ENCODE data around the gene NTN3. TPM values are rescaled to one million over a fixed set of nuclear protein-coding genes. Genes with fewer than 3 reads are reported as not detected.

NTN3 gene
- total RNA-seq, 2 donors from 2014 or later = 1.4 TPM; not detected in 1

DNA sequence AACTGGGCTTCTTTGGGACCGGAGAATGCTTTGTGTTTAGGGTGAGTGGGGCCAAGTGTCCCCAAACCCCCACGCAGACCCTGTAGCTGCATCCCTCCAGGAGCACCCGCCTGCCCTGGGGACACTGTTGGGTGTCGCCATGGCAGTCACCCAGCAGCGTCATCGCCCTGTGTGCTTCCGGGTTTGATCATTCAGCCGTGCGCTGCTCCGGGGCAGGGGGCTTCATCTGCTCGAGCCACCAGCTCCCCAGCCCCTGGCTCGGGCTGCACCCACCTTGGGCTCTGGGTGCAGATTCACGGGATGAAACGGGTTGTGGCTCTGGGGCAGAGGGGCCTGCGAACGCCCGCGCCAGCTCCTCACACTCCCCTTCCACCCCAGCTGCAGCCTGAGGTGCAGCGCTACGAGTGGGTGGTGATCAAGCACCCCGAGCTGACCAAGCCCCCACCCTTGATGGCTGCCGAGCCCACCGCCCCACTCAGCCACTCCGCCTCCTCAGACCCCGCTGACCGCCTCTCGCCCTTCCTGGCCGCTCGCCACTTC lies 28.9 kb downstream of the NTN3 start:
- H3K36me3 ChIP-seq = no peaks in the 10 kb centered on the region
- H3K27ac ChIP-seq = peak overlapping the region in 1 of 2 donors; percentile 68
- peaks cover 13% of the 10 kb centered on the region for H3K4me1 ChIP-seq (replicated peaks)
- no peaks in the 10 kb centered on the region for H3K27me3 ChIP-seq (replicated peaks; ENCODE audit: insufficient read depth)
- TF ChIP-seq, protein P1, sequence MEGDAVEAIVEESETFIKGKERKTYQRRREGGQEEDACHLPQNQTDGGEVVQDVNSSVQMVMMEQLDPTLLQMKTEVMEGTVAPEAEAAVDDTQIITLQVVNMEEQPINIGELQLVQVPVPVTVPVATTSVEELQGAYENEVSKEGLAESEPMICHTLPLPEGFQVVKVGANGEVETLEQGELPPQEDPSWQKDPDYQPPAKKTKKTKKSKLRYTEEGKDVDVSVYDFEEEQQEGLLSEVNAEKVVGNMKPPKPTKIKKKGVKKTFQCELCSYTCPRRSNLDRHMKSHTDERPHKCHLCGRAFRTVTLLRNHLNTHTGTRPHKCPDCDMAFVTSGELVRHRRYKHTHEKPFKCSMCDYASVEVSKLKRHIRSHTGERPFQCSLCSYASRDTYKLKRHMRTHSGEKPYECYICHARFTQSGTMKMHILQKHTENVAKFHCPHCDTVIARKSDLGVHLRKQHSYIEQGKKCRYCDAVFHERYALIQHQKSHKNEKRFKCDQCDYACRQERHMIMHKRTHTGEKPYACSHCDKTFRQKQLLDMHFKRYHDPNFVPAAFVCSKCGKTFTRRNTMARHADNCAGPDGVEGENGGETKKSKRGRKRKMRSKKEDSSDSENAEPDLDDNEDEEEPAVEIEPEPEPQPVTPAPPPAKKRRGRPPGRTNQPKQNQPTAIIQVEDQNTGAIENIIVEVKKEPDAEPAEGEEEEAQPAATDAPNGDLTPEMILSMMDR (IDR thresholded peaks at IDR 0.05) = no peak
- no peak for TF ChIP-seq POLR2AphosphoS5 (IDR thresholded peaks at IDR 0.05)
- TF ChIP-seq POLR2A (IDR thresholded peaks at IDR 0.05) = no peak
- WGBS = 78% methylated on average over 24 of the region's 29 CpGs
- intact Hi-C loops (cut with DNase I) = loop anchor here (2.0 to 5.0 kb wide), 3 partner anchors 73 to 233 kb away; partner anchors contain the start of genes ABCA3, CCNF and RNPS1
- no peak overlapping the region for H3K4me3 ChIP-seq
- no peaks in the 10 kb centered on the region for H3K9me3 ChIP-seq
- DNase-seq (ENCODE audit: low spot score) = no peak

DNA sequence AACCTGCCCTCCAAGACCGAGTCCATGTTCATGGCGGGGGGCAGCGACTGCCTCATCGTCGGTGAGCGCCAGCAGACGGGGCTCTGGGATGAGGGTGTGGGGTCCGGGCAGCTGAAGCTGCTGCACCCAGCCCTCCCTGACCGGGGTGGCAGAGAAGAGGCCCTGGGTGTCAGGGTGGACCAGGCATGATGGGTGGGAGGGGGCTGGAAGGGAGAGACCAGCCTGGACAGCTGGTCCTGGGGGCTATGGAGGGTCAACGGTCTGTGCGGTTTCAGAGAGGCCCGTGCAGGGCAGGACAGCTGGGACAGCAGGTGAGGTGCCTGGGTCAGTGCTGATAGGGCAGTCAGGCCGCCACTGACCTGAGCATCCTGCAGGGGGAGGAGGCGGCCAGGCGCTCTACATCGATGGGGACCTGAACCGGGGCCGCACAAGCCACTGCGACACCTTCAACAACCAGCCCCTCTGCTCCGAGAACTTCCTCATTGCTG lies 29.4 kb downstream of the NTN3 start:
- peaks cover 13% of the 10 kb centered on the region for H3K4me1 ChIP-seq (replicated peaks)
- TF ChIP-seq POLR2AphosphoS5 (IDR thresholded peaks at IDR 0.05) (no peak), POLR2A (IDR thresholded peaks at IDR 0.05) (no peak)
- TF ChIP-seq, protein P1 (IDR thresholded peaks at IDR 0.05) = no peak
- H3K4me3 ChIP-seq = no peak overlapping the region
- H3K27ac ChIP-seq = no peak overlapping the region
- H3K27me3 ChIP-seq (replicated peaks; ENCODE audit: insufficient read depth) = no peaks in the 10 kb centered on the region
- H3K9me3 ChIP-seq = no peaks in the 10 kb centered on the region
- H3K36me3 ChIP-seq = no peaks in the 10 kb centered on the region
- intact Hi-C loops (cut with DNase I) = loop anchor here (2.0 to 5.0 kb wide), 2 partner anchors 160 to 233 kb away; partner anchors contain the start of genes ABCA3 and RNPS1
- no peak for DNase-seq (ENCODE audit: low spot score)
- 80% methylated on average over 19 of the region's 20 CpGs for WGBS

DNA sequence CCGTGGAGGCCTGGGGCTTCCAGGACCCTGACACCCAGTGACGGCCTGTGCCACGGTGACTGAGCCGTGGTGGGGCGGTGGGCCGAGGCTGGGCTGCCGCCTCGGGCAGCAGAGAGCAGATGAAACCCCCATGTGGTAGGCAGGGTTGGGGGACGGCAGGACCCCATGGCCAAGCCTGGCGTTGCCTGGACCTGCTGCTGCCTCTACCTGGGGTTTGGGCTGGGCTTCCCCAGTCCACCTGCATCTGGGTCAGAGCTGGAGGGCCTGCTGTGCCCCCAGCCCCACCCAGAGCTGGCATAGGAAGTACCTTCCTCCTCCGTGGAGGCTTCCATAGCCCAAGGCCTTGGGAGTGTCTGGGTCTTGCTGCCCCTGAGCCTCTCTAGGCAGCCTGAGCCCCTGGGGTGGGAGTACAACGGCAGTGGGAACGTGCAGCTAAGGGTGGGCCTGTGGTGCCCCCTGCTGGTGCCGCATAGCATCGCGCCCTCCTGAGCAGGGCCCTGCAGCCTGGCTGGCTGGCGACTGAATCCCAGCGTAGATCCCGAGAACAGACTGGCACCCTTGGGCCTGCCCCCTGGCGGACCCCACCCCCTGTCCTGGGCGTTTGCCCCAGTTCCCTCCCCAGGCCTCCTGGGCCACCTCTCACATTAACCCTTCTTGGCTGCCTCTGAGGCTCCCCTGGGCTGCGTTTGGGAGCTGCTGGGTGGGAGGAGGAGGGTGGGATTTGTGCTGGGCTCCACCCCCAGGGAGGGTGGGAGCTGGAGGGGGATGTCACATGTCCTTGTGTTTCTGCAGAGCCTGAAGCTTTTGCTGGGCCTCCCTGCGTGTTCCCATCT lies 30.0 kb downstream of the NTN3 start:
- no peaks in the 10 kb centered on the region for H3K36me3 ChIP-seq
- WGBS = 33% methylated on average over 23 of the region's 23 CpGs
- H3K4me1 ChIP-seq (replicated peaks) = peaks cover 13% of the 10 kb centered on the region
- H3K27me3 ChIP-seq (replicated peaks; ENCODE audit: insufficient read depth) = no peaks in the 10 kb centered on the region
- no peak overlapping the region for H3K4me3 ChIP-seq
- intact Hi-C loops (cut with DNase I) = loop anchor here (2.0 to 5.0 kb wide), 2 partner anchors 160 to 234 kb away; partner anchors contain the start of genes ABCA3 and RNPS1
- peak; percentile 75 for DNase-seq (ENCODE audit: low spot score)
- H3K9me3 ChIP-seq = no peaks in the 10 kb centered on the region
- TF ChIP-seq POLR2A (IDR thresholded peaks at IDR 0.05) (no peak), POLR2AphosphoS5 (IDR thresholded peaks at IDR 0.05) (peak; percentile 57)
- TF ChIP-seq, protein P1 (IDR thresholded peaks at IDR 0.05) = peak; percentile 94 to 98 (median 98)
- H3K27ac ChIP-seq = peak overlapping the region; percentile 7 to 11

DNA sequence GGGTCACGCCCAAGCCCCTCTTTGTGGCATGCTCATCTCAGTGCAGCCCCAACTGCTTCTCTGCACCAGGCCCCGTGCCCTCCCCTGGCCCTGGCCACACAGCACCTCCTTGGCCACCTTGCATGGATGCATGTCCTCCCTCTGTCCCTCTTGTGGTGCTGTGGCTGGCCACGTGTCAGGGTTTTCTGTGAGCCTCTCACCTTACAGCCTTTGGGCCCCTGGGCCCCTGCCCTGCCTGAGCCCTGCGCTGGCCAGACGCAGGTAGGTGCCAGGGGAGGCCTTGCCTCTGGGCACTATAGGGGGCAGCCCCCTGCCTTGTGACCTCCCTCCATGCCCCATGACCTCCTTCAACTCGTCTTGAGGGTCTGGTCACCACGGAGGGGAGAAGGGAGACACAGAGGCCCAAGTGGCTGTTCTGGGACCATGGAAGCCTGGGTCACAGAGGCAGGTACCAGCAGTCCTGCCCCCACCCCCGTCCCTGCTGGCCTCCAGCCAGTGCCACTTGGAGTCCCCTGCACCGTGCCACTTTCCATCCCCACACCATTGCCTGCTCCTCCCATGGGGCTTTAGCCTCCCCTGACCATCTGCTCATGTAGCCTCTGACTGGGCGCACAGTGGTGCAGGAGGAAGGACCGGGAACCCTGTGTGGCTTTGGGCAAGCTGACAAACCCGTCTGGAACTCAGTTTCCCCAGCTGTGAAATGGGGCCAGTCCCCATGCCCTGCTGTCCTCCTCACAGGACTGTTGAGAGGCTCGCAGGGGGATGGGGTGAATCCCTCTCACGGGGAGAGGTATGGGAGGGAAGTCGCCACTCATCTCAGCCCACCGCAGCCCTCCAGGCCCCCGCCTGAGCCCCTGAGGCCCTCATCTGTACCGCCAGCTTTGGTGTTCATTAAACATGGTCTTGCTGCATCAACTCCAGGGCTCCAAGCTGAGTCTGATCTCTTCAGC lies 31.1 kb downstream of the NTN3 start:
- H3K36me3 ChIP-seq = no peaks in the 10 kb centered on the region
- intact Hi-C loops (cut with DNase I) = loop anchor here (2.0 to 5.0 kb wide), 2 partner anchors 161 to 235 kb away; partner anchors contain the start of genes ABCA3 and RNPS1
- TF ChIP-seq POLR2A (IDR thresholded peaks at IDR 0.05) (no peak), POLR2AphosphoS5 (IDR thresholded peaks at IDR 0.05) (no peak)
- TF ChIP-seq, protein P1 (IDR thresholded peaks at IDR 0.05) = no peak
- H3K9me3 ChIP-seq = no peaks in the 10 kb centered on the region
- DNase-seq (ENCODE audit: low spot score) = no peak
- 75% methylated on average over 17 of the region's 18 CpGs for WGBS
- no peaks in the 10 kb centered on the region for H3K27me3 ChIP-seq (replicated peaks; ENCODE audit: insufficient read depth)
- H3K4me1 ChIP-seq (replicated peaks) = peaks cover 13% of the 10 kb centered on the region
- no peak overlapping the region for H3K4me3 ChIP-seq
- H3K27ac ChIP-seq = no peak overlapping the region
